Osteoblast (primary cell): Measurements from ENCODE around the gene PCGF5. TPM values are rescaled to one million over a fixed set of nuclear protein-coding genes. Genes with fewer than 3 reads are reported as not detected.

Source experiments
- DNase-seq: peaks from one replicate; pipeline ENCODE4 v3.0.0; 2011; ENCODE audit warnings: low spot score, mixed read lengths; ENCODE audit not compliant: insufficient read length; ENCODE audit errors: missing footprints
- H2AFZ ChIP-seq: 2 replicates; pipeline ENCODE4 v1.6.0; 2011; ENCODE audit warnings: mild to moderate bottlenecking, low read length
- H3K27ac ChIP-seq: 2 replicates; pipeline ENCODE4 v1.5.1; 2011; ENCODE audit warnings: mild to moderate bottlenecking, low read depth, low read length, moderate library complexity
- H3K27me3 ChIP-seq: 2 replicates; pipeline ENCODE4 v1.6.0; 2012; ENCODE audit warnings: mild to moderate bottlenecking, control low read depth, inconsistent platforms, low read length, moderate library complexity; ENCODE audit not compliant: insufficient read depth
- H3K36me3 ChIP-seq: 2 replicates; pipeline ENCODE4 v1.5.1; 2011; ENCODE audit warnings: mild to moderate bottlenecking, low read length, control low read depth, moderate library complexity; ENCODE audit not compliant: insufficient read depth
- H3K4me1 ChIP-seq: 2 replicates; pipeline ENCODE4 v1.5.1; 2011; ENCODE audit warnings: mild to moderate bottlenecking, low read length, control low read depth, moderate library complexity; ENCODE audit not compliant: insufficient read depth
- H3K4me2 ChIP-seq: 2 replicates; pipeline ENCODE4 v1.6.0; 2011; ENCODE audit warnings: mild to moderate bottlenecking, low read length; ENCODE audit not compliant: insufficient read depth
- H3K4me3 ChIP-seq: fragments of 200-600 bp; sonication (generic); 3 replicates; pipeline ENCODE4 v1.5.1; 2012; ENCODE audit warnings: mild to moderate bottlenecking, low read length, inconsistent platforms; ENCODE audit not compliant: insufficient read depth
- H3K79me2 ChIP-seq: 2 replicates; pipeline ENCODE4 v1.6.0; 2012; ENCODE audit warnings: mild to moderate bottlenecking, low read length, control low read depth, inconsistent platforms; ENCODE audit not compliant: insufficient read depth
- H3K9me3 ChIP-seq: 2 replicates; pipeline ENCODE4 v1.5.1; 2011; ENCODE audit warnings: low read depth, low read length, control low read depth
- H4K20me1 ChIP-seq: 2 replicates; pipeline ENCODE4 v1.6.0; 2012; ENCODE audit warnings: mild to moderate bottlenecking, low read length, control low read depth; ENCODE audit not compliant: insufficient read depth
- total RNA-seq: library from RNA; depleted of rRNA; stranded (reverse); fragments of >200 nt; gene quantifications from 2 replicates; pipeline ENCODE4 v1.2.3, GENCODE V29; 2012
- TF ChIP-seq, protein P1 (sequence below): IDR thresholded peaks from 2 replicates; pipeline ENCODE4 v1.5.1; 2011; ENCODE audit warnings: mild to moderate bottlenecking, low read depth, low read length, moderate library complexity; ENCODE audit errors: extremely low read depth

Gene PCGF5
- total RNA-seq, 1 donor, result 99.2 TPM

- no peaks in the 10 kb centered on the region for H3K9me3 ChIP-seq
- H3K4me1 ChIP-seq, result peaks cover 24% of the 10 kb centered on the region
- H3K4me3 ChIP-seq, result peak overlapping the region; percentile 1
- peak overlapping the region; percentile 31 for H3K27ac ChIP-seq
- H4K20me1 ChIP-seq, result no peaks in the 10 kb centered on the region
- no peak overlapping the region for H2AFZ ChIP-seq
- H3K27me3 ChIP-seq, result no peaks in the 10 kb centered on the region
- DNase-seq, result no peak
- H3K79me2 ChIP-seq, result peaks cover 16% of the 10 kb centered on the region
- H3K36me3 ChIP-seq, result no peaks in the 10 kb centered on the region
- H3K4me2 ChIP-seq, result peak overlapping the region; percentile 41
- TF ChIP-seq, protein P1, sequence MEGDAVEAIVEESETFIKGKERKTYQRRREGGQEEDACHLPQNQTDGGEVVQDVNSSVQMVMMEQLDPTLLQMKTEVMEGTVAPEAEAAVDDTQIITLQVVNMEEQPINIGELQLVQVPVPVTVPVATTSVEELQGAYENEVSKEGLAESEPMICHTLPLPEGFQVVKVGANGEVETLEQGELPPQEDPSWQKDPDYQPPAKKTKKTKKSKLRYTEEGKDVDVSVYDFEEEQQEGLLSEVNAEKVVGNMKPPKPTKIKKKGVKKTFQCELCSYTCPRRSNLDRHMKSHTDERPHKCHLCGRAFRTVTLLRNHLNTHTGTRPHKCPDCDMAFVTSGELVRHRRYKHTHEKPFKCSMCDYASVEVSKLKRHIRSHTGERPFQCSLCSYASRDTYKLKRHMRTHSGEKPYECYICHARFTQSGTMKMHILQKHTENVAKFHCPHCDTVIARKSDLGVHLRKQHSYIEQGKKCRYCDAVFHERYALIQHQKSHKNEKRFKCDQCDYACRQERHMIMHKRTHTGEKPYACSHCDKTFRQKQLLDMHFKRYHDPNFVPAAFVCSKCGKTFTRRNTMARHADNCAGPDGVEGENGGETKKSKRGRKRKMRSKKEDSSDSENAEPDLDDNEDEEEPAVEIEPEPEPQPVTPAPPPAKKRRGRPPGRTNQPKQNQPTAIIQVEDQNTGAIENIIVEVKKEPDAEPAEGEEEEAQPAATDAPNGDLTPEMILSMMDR, result no peak
Observed at GRCh38 chr10:91247360-91248111, 27.1 kb downstream of the PCGF5 start.

- TF ChIP-seq, protein P1, result no peak
- Histone ChIP-seq H3K4me2 (no peak overlapping the region), H4K20me1 (no peaks in the 10 kb centered on the region), H3K27me3 (no peaks in the 10 kb centered on the region), H3K36me3 (peaks cover 10% of the 10 kb centered on the region), H3K9me3 (no peaks in the 10 kb centered on the region), H3K27ac (no peak overlapping the region), H3K79me2 (peaks cover 7% of the 10 kb centered on the region), H3K4me3 (no peak overlapping the region), H3K4me1 (peaks cover 24% of the 10 kb centered on the region), H2AFZ (no peak overlapping the region)
- DNase-seq, result no peak
Observed at GRCh38 chr10:91249700-91250099, 29.2 kb downstream of the PCGF5 start.

- H3K27ac ChIP-seq, result no peak overlapping the region
- H3K4me1 ChIP-seq, result peaks cover 24% of the 10 kb centered on the region
- no peaks in the 10 kb centered on the region for H4K20me1 ChIP-seq
- no peak overlapping the region for H2AFZ ChIP-seq
- no peak overlapping the region for H3K4me2 ChIP-seq
- no peak overlapping the region for H3K4me3 ChIP-seq
- TF ChIP-seq, protein P1, result no peak
- H3K9me3 ChIP-seq, result peaks cover 1% of the 10 kb centered on the region
- DNase-seq, result no peak
- no peaks in the 10 kb centered on the region for H3K27me3 ChIP-seq
- peaks cover 16% of the 10 kb centered on the region for H3K36me3 ChIP-seq
- peaks cover under 1% of the 10 kb centered on the region for H3K79me2 ChIP-seq
Observed at GRCh38 chr10:91250341-91250740, 29.9 kb downstream of the PCGF5 start.

GRCh38 chr10:91251430-91252056 is 31.1 kb downstream of the PCGF5 start:
- TF ChIP-seq, protein P1, result peak; percentile 86
- Histone ChIP-seq H3K4me2 (no peak overlapping the region), H3K27ac (no peak overlapping the region), H2AFZ (no peak overlapping the region), H3K79me2 (no peaks in the 10 kb centered on the region), H3K27me3 (no peaks in the 10 kb centered on the region), H3K36me3 (peaks cover 16% of the 10 kb centered on the region), H3K4me3 (no peak overlapping the region), H3K9me3 (peaks cover 1% of the 10 kb centered on the region), H3K4me1 (peaks cover 17% of the 10 kb centered on the region), H4K20me1 (no peaks in the 10 kb centered on the region)
- DNase-seq, result no peak
